HFF-Myc (cell line): ENCODE data around the gene DYNLT1.

Source experiments
- DNase-seq: peaks from one replicate; pipeline ENCODE4 v3.0.0-alpha.2; 2011; ENCODE audit warnings: low read depth; ENCODE audit errors: extremely low read depth
- H3K4me3 ChIP-seq: replicated peaks from 2 replicates; pipeline ENCODE4 v1.5.1; 2011; ENCODE audit warnings: low read depth, mild to moderate bottlenecking, control low read depth, low read length
- TF ChIP-seq, protein P1 (sequence below): IDR thresholded peaks from 2 replicates; pipeline ENCODE4 v1.5.1; 2012; ENCODE audit warnings: mild to moderate bottlenecking, low read depth, low read length, control low read depth; ENCODE audit errors: missing control alignments

Gene DYNLT1

DNA sequence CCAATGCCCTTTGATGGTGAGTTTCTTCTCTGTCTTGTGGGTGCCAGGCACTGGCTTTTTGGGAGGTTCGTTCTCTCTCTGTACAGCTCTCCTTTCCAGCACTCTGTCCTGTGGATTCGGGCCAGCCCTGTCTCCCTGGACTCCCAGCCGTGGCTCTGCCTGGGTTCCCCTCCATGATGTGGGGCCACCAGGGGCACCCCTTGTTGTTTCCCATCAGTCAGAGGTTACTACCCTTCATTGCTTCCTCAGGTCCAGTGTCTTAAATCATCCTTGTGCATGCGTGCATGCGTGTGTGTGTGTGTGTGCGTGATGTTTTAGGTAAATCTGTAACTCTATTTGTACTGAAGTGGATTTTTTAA, 40.5 kb downstream of the DYNLT1 start:
- no peak for DNase-seq
- TF ChIP-seq, protein P1, sequence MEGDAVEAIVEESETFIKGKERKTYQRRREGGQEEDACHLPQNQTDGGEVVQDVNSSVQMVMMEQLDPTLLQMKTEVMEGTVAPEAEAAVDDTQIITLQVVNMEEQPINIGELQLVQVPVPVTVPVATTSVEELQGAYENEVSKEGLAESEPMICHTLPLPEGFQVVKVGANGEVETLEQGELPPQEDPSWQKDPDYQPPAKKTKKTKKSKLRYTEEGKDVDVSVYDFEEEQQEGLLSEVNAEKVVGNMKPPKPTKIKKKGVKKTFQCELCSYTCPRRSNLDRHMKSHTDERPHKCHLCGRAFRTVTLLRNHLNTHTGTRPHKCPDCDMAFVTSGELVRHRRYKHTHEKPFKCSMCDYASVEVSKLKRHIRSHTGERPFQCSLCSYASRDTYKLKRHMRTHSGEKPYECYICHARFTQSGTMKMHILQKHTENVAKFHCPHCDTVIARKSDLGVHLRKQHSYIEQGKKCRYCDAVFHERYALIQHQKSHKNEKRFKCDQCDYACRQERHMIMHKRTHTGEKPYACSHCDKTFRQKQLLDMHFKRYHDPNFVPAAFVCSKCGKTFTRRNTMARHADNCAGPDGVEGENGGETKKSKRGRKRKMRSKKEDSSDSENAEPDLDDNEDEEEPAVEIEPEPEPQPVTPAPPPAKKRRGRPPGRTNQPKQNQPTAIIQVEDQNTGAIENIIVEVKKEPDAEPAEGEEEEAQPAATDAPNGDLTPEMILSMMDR = no peak
- H3K4me3 ChIP-seq = no peak overlapping the region

DNA sequence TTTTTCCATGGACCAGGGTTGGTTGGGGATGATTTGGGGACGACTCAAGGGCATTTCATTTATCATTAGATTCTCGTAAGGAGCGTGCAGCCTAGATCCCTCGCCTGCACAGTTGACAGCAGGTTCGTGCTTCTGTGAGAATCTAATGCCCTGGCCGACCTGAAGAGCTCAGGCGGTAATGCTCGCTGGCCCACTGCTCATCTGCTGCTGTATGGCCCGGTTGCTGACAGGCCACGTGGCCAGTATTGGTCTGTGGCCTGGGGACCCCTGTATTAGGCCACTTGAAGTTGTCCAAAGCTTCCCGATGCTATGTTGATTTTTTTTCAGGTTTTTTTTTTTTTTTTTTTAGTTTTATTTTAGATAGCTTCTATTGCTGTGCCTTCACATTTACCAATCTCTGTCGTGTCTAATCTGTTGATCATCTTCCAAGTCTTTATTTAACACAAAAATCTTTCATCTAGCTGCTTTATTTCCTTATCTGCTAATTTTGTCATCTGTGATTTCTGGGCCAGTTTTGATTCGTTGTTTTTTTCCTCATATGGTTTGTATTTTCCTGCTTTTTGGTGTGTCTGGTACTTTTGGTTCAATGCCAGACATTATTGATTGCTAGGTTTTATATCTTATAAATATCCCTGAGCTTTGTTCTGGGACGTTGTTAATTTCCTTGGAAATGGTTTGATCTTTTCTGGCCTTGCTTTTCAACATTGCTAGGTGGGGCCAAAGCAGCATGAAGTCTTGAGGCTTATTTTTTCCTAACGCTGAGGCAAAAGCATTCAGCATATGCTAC, 41.1 kb downstream of the DYNLT1 start:
- TF ChIP-seq, protein P1 = no peak
- no peak for DNase-seq

DNA sequence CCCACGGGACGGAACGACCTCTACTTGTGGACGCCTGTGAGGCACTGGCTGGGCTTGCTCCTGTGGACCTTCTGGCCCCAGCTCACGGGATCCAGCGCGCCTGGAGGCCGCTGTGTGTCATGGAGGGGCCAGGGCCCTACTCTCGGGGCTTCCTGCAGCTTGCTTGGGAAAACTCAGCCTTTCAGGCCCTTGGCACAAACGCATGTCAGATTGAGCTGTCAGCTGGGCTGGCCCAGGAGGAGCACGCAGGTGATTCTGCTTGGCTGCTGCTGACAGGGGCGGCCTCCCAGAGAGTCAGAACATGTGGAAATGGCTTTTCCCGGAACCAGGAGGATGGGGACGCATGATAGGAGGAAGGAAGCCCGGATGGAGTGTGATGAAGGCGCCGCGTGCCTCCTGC, 44.9 kb downstream of the DYNLT1 start:
- no peak overlapping the region for H3K4me3 ChIP-seq
- no peak for DNase-seq
- TF ChIP-seq, protein P1 = no peak

More for the DNA sequence above, 41.1 kb downstream of the DYNLT1 start:
- H3K4me3 ChIP-seq = no peak overlapping the region

DNA sequence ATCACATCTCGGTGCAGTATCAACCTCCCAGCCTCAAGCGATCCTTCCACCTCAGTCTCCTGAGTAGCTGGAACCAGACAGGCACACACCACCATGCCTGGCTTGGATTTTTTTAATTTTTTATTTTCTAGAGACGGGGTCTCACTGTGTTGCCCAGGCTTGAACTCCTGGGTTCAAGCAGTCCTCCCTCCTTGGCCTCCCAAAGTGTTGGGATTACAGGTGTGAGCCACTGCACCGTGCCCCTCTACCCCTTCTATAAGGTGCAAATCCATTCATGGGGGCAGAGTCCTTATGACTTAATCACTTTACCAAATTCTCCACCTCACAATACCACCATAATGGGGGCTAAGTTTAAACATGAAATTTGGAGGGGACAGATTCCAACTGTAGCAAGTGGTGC, 47.0 kb downstream of the DYNLT1 start:
- TF ChIP-seq, protein P1 = no peak
- DNase-seq = no peak
- no peak overlapping the region for H3K4me3 ChIP-seq

DNA sequence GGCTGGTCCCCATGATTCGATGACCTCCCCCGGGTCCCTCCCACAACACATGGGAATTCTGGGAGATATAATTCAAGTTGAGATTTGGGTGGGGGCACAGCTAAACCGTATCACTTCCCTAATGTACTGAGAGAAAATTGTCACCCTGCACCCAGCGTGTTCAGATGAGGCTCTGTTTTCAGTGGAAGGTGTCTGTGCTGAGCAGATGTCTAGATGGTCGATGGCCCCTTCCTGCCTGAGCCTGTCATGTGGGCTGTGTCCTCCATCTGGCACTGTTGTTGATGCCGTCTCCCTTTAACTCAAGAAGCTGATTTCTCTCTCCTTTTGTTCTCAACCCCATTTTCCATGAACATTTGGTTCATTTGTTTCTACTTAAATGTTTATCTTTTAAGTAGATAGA, 47.7 kb downstream of the DYNLT1 start:
- TF ChIP-seq, protein P1 = no peak
- no peak overlapping the region for H3K4me3 ChIP-seq
- DNase-seq = no peak

DNA sequence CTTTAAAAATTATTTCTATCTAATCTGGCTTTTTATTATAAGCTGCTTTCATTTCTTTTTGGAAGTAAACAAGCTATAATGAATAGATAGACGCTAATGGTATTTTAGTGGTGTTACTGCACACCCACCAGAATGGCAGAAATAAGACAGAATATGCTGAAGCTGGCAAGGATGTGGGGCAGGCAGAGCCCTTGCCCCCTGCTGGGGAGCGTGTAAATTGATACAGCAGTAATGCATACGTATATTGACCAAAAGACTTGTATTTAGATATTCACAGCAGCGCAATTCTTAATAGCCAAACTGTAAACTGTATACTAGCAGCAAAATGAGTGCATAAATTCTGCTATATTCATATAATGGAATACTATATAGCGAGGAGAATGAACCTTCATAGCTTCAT, 49.3 kb downstream of the DYNLT1 start:
- DNase-seq = no peak
- no peak overlapping the region for H3K4me3 ChIP-seq
- TF ChIP-seq, protein P1 = peak; percentile 28

DNA sequence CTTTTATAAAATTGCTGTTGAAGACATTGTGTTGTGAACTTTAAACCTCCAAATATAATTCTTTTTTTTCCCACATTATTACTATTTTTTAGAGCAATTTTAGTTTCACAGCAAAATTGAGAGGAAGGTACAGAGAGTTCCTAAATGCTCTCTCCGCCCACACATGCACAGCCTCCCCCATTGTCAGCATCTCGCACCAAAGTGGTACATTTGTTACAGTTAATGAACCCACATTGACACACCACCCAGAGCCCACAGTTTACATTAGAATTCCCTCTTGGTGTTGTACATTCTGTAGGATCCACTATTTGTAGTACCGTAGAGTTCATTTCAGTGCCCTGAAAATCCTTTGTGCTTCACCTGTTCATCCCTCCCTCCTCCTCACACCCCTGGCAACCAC, 50.9 kb downstream of the DYNLT1 start:
- no peak overlapping the region for H3K4me3 ChIP-seq
- TF ChIP-seq, protein P1 = no peak
- DNase-seq = no peak
